ENCODE measurements around the gene A2M.

The A2M gene

GRCh38 chr12:9033265-9033887 is 82.3 kb downstream of the A2M start:
- DNase-seq, result no peak

- no peak for DNase-seq
Observed at GRCh38 chr12:9032202-9032964, 83.3 kb downstream of the A2M start.

- no peak for DNase-seq
Observed at GRCh38 chr12:9030776-9031175, 84.9 kb downstream of the A2M start.

- DNase-seq, result no peak
Observed at GRCh38 chr12:9027161-9028059, 88.3 kb downstream of the A2M start.

- DNase-seq, result no peak
Observed at GRCh38 chr12:9024512-9024911, 91.2 kb downstream of the A2M start.

- DNase-seq, result no peak
Observed at GRCh38 chr12:9022592-9022991, 93.1 kb downstream of the A2M start.

Measured in NCI-H774 (cell line).